A172 (cell line): Measurements from ENCODE around the gene HEBP1. TPM values are rescaled to one million over a fixed set of nuclear protein-coding genes. Genes with fewer than 3 reads are reported as not detected.
A peak's percentile ranks its signal among the peaks of the same experiment; 100 is the strongest.

ENCODE experiments used
- DNase-seq: peaks from one replicate; pipeline ENCODE4 v3.0.0-alpha.2; 2015; ENCODE audit warnings: low spot score
- total RNA-seq: library from RNA; depleted of rRNA; stranded (reverse); fragments of >200 nt; shearing (Covaris generic); gene quantifications from 2 replicates; pipeline ENCODE4 v1.2.3, GENCODE V29; 2014; rRNA removed

HEBP1 gene
- total RNA-seq, 1 experiment from 2014 or later: 7.1 TPM

DNA sequence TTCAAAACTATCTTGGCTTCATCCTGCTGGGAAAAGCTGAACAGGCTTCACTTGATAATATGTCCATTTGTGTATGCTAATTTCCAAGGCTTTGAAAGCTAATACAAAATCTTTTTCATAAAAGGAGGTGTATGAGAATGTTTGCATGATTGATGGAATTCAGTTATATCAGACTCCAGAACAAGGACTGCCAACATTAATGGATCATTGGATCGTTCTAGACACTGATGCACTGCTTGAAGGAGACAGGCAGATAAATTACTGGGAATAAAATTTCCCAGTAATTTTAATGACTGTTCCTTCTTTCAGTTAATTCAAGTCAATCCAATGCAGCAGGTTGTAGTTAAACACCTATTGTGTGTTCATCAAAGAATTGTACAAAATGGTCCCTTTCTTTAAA, 48.6 kb downstream of the HEBP1 start:
- no peak for DNase-seq

DNA sequence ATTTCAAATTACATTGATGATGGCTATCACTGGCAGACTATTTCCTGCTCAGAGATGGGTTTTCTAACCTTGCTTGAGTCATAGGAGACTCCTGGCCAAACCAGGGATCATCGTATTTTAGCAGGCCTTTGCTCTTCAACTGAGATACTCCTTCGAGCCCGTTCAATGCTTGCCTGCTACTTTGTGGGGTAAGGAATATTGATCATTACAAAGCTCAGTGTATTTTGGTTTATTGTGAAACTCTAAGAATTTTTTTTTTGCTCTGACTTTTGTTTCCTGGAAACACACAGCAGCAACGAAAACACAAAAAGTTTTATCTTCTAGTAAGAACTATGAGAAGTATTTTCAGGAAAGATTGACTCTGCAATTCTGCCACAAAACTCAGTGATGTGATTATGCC, 52.2 kb downstream of the HEBP1 start:
- DNase-seq: no peak

DNA sequence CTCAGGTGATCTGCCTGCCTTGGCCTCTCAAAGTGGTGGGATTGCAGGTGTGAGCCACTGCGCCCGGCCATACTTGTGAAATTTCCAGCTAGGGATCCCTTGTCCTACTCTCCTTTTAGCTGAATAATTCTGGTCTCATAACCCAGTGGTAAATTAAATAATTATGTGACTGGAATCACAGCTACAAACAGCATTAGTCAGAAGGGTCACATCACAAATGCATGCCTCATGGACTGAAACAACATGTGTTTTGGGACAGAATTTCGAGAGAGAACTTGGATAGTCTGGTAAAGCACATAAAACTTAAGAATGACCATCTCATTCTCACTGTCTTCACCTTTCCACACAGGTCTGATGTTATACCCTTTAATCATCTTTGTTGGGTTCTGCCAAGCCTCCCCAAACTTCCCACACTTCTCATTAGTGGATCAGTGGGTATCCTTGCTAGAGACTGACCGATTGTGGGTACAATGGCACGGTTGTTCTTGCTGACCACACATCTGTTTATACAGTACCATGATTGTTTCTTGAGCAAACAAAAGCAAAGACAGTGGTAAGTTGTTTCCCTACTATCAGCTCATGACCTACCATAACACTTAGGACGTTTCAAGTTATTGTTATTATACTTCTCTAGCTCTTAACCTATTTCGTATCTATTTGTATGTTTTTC, 53.2 kb downstream of the HEBP1 start:
- no peak for DNase-seq

DNA sequence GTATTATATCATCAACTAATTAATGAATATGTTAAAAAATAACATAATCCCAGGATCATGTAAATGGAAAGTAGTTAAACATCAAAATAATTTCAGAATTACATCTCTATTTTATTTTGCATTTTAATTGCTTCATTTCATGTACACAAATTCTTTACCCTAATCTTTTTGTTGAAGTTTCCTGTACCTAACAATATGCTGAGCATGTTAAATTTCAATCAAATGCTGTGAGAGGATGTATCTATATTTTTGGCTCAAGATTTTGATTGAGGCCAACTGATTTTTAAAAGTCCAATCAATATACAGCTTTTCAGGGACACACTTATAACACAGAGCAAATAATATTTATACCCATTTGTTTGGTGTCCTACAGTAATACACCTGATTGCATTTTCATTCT, 54.5 kb downstream of the HEBP1 start:
- DNase-seq: no peak

DNA sequence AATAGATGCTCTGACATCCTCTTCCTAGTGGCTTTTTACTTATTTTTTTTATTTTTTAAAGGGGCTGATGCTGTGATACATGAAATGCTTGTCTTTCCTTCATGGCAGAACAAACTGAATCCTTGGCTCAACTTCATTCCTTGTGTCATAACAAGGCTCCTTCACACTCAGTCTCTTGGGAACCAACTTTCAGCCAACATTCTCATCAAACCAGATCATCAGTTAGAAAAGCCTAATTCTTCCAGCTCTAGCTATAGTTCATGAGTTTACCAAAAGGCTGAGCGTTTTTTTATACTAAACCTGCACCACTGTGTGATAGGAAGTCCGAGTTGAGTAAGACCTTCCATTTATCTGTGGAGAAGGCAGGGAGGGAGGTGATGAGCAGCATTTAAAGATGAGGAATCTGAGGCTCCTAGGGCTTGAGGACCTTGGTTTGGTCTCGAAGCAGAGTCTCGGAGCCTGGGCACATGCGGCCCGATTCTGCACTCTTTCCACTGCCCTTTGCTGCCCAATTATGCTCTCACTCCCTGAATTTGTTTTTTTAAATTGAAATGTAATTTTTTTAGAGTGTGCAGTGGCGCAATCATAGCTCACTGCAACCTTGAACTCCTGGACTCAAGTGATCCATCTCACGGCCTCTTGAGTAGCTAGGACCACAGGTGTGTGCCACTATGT, 56.3 kb downstream of the HEBP1 start:
- DNase-seq: no peak

DNA sequence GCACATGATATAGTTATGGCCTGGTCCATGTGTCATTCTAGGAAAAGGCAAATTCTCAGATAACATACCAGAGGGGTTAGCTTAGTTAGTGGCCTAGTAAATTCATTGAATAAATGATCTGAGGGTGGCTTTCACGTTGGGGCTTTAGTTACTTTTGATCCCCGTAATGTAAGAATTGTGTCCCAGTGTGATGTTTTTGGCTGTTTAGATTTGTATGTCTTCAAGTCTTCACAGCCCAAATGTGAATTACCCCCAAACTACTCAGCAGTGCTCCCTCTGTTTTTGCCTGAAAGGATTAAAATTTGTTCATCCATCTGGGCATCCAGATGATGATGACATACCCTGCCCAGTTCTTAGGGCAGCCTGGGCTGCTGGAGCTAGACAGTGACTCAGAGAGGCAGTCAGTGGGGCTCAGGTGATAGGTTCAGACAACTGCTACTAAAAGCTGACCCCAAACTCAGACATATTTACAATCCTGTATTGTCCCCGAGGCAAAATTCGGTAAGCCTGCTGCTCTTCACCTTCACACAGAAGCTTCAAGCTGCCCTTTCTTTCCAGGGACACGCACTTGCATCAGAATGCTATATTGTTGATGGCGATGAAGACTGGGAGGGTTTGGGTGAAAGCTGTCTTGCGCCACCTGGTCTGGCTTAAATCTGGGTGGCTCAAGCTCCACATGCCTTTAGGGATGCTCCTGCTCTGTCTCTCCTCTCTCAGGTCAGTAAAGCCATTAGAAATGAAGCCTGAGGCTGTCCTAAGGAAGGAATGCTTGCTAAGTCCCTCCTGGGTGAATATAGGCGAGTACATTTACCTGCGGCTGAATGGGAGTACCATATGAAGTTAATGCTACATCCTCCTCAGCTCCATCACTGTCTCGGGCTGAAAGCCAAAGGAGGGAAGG, 58.4 kb downstream of the HEBP1 start:
- DNase-seq: no peak

DNA sequence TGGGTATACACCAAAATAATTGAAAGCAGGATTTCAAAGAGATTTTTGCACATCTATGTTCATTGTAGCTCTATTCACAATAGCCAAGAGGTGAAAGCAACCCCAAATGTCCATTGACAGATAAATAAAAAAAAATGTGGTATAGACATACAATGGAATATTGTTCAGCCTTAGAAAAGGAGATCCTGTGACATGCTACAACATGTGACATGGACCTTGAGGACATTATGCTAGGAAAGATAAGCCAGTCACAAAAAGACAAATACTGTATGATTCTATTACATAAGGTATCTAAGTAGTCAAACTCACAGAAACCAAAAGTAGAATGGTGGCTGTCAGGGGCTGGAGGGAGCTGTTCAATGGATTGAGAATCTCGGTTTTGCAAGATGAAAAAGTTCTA, 60.2 kb downstream of the HEBP1 start:
- DNase-seq: no peak

DNA sequence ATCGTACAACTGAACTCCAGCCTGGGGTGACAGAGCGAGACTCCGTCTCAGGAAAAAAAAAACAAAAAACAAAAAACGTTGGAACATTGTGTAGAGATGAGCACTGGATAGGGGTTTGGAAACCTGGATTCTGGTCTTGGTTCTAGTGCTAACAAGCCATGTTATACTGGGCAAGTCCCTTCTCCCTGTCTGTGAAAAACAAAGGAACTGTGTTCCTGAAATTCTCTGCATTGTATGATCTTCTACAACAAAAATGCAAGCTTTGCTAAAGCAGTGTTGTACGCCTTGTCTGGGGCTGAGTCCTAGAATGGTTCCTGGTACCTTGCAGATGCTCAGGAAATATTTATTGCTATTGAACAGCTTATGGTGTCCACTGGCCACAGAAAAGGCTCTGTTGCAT, 61.5 kb downstream of the HEBP1 start:
- no peak for DNase-seq

DNA sequence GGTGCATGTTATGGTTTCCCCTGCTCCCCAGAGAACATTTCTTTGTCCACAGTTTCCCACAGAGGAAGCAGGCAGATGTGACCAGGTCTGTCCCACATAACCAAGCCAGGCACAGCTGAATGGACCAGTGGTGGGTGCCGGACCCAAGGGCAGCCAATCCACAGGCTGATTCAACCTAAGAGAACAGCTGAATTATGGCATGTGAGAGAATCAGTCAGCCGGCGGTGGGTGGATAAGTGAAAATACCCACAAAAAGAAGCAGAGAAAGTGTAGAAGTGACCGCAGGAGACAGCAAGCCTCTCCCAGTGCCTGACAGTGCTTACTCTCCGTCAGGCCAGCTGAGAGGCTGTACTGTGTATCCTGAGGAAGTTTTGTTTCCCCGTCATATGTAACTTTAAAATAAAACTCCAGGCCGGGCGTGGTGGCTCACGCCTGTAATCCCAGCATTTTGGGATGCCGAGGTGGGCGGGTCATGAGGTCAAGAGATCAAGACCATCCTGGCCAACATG, 63.0 kb downstream of the HEBP1 start:
- no peak for DNase-seq

DNA sequence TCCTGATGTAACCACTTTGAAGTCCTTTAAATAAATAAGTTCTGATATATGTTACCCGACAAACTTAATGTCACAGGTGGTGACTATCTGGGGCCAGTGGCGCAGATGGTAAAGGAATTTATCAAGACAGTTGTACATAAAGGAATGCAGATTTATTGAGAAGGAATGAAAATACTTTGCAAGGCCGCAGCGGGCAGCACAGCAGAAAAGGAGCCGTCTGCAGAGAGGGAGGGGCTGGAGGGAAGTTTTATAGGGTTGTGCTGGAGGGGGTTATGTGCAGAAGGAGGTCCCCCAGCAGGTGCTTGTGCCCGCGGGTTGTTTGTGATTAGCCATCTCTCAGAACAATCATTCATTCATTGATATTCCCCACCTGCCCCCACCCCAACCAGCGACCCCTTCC, 65.5 kb downstream of the HEBP1 start:
- DNase-seq: peak; percentile 48

DNA sequence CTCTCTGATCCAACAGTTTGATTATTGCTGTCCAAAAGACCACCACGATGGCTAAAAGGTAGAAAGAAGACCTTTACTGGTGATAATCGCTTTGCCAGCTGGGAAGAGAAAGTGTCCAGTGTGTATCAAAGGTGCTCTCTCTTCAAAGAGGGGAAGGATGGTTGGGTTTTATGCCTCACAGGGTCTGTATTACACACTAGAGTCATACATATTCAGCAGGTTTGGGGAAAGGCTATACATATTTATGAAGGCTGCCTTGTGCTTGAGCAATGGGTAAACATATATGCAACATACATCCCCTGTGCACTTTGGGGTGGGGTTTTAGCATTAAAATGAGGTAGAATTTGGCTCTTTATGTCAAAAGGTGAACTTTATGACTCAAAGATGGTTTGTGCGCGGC, 66.3 kb downstream of the HEBP1 start:
- no peak for DNase-seq

DNA sequence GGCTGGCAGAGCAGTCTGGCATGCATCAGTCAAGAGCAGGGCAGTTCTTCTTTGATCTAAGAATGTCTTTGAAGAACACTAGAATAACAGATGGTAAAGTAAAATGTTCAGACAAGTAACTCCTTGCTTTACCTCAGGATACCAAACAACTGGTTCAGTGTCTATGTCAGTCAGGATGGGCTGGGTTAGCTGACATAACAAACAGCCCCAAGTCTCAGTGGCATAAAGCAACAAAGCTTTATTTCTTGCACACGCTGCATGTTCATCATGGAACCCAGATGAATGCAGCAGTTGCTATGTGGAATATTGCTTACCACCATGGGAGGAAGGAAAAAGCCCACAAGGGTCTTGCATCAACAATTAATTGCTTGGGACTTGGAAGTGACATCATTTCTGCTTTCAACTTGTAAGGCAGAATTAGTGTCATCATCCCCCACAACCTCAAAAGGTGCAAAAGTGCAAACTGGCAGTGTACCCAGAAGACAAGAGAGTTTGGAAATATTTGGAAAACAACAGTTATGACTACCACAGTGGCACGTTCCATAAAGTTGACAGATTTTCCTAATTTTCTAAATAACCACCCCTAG, 69.3 kb downstream of the HEBP1 start:
- DNase-seq: no peak

DNA sequence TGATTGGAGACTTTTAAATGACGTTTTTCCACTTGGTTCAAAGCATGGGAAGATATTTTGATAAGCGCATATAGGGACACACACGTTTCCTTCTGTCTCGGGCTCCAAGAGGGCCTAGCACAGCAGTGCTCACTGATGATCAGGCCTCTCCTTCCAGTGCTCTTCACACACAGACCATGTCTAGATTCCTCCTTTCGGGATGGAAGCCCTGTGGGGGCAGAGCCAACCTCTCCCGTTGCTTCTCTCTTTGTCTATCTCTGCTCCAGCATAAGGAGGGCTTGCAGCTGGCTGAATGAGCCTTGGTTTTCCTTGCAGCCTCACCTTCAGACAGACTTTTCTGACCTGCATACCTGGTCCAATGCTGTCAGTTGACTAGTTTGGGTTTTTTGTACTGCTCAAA, 70.4 kb downstream of the HEBP1 start:
- DNase-seq: no peak

DNA sequence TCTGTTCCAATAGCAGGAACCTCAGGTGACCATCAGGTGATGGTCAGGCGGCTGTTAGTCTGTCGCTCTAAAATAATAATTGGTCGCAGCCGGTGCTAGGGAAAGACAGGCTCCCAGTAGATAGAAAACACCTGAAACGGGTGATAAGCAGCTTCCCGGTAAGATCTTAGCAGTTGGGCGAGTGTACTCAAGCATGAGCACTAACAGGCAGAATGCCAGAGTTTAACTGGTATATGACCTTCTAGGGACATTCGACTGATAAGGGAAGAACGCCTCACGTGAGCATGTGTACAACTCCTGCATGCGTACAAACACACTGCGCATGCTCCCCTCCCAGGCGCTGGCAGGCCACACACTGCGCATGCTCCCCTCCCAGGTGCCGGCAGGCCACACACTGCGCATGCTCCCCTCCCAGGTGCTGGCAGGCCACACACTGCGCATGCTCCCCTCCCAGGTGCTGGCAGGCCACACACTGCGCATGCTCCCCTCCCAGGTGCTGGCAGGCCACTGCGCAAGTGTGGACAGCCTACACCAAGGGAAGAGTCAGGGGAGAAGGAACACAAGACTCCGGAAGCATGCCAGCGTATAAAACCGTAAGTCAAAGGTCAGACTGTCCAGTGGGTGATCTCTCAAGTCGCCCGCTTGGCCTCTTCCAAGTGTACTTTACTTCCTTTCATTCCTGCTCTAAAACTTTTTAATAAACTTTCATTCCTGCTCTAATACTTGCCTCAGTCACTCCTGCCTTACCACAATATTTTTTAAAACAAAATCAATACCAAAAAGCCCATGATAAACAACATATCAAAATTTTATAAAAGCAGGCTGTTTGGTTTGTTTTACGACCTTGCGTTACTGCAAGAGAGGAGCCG, 72.6 kb downstream of the HEBP1 start:
- no peak for DNase-seq

DNA sequence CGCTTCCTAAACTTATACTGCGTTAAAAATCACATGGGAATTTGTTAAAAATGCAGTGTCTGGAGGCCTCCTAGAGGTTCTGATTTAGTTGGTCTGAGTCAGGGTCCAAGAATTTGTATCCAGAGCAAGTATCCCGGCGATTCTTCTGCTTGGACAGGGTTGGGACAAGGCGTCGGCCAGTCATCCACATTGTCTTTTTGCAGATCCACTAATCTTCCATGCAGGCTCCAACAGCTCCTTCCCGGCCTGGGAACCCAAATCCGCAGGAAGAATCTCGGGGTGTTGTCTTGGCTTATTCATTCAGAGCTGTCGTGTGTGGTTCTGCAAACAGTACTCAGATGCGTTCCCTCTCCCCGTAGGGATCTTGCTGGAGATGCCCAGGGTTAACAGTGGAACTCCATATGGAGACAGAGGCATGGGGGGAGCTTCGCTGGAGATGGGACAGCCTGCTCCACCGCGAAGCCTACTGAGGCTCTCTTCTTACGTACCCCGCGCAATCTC, 73.4 kb downstream of the HEBP1 start:
- DNase-seq: peak; percentile 46

DNA sequence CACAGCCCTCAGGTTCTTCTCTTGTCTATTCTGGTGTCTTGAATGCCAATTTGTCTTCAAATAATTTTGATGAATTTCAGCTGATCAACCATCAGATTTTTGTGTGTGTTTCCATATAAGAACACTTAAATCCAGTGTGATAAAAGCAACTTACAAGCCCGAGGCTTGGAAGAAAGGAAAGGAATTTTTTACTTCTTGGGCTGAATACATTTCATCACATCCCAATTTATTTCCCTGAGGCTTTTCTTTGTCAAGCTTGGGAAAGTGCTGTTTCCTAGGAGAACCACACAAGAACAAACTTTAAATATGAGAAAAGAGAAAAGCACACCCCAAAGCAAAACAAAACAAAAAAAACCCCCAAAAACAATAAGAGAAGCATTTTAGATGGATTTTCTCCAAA, 74.7 kb downstream of the HEBP1 start:
- no peak for DNase-seq

Other genes with a start within 250 kb of the HEBP1 start
- 3.3 and 3.5 TPM in 2 replicates for gene APOLD1, start 214.6 kb downstream of the HEBP1 start, total RNA-seq
- gene DDX47, start 186.9 kb downstream of the HEBP1 start, total RNA-seq: 96.6 and 99.2 TPM in 2 replicates
- 30.0 and 53.5 TPM in 2 replicates for gene GPRC5A, start 108.7 kb downstream of the HEBP1 start, total RNA-seq
- not detected in 2 replicates for gene GPRC5D, start 48.1 kb downstream of the HEBP1 start, total RNA-seq
- 2.3 and 4.3 TPM in 2 replicates for gene FAM234B, start 44.1 kb upstream of the HEBP1 start, total RNA-seq
- gene GSG1, start 103.4 kb upstream of the HEBP1 start, total RNA-seq: 1.6 and 2.6 TPM in 2 replicates
- gene EMP1, start 196.5 kb upstream of the HEBP1 start, total RNA-seq: 28.7 and 41.0 TPM in 2 replicates